CD4-positive, alpha-beta memory T cell (primary cell): Measurements from ENCODE around the gene INPP4B. TPM values are rescaled to one million over a fixed set of nuclear protein-coding genes. Genes with fewer than 3 reads are reported as not detected.

Experiments used
- CTCF ChIA-PET: fragments of 350-600 bp; sonication (Branson Sonifier 250); formaldehyde crosslinking; loops from one replicate; lab custom pipeline; 2021; ENCODE audit warnings: inconsistent platforms; ENCODE audit not compliant: partially characterized antibody; lab: Charles Lee
- POLR2A ChIA-PET: fragments of 350-600 bp; sonication (Branson Sonifier 250); formaldehyde crosslinking; loops from one replicate; lab custom pipeline; 2021; ENCODE audit not compliant: partially characterized antibody; lab: Charles Lee
- DNase-seq, 5 donors: peaks; one replicate each; pipeline versions ENCODE4 v3.0.0 to v3.0.0-alpha.2; 2020 to 2022; ENCODE audit warnings: mixed read lengths in 1 of 5
- H3K27ac ChIP-seq: one replicate; pipeline ENCODE4 v1.7.0; 2013; ENCODE audit warnings: low read depth, low read length
- H3K27me3 ChIP-seq: 2 replicates; pipeline ENCODE4 v1.7.0; 2013; ENCODE audit warnings: mild to moderate bottlenecking, low read length, moderate library complexity; ENCODE audit not compliant: insufficient read depth
- H3K36me3 ChIP-seq: 2 replicates; pipeline ENCODE4 v1.7.0; 2013; ENCODE audit warnings: mild to moderate bottlenecking, low read length, moderate library complexity; ENCODE audit not compliant: insufficient read depth
- H3K4me1 ChIP-seq: 2 replicates; pipeline ENCODE4 v1.7.0; 2013; ENCODE audit warnings: mild to moderate bottlenecking, low read length, moderate library complexity; ENCODE audit not compliant: insufficient read depth
- H3K4me3 ChIP-seq, 2 donors: one replicate each; pipeline ENCODE4 v1.7.0; 2013; ENCODE audit warnings: low read length in 2 of 2, mild to moderate bottlenecking in 1 of 2
- H3K9me3 ChIP-seq, 2 donors: one replicate each; pipeline ENCODE4 v1.7.0; 2013; ENCODE audit warnings: low read length in 2 of 2, control low read depth in 1 of 2; ENCODE audit not compliant: control insufficient read depth in 1 of 2
- H3K27ac Mint-ChIP-seq, 7 donors: one replicate each; pipeline ENCODE4 v1.8.0; 2020 to 2021; ENCODE audit warnings: mixed read lengths in 7 of 7, mild to moderate bottlenecking in 6 of 7, inconsistent platforms in 3 of 7, moderate library complexity in 3 of 7
- H3K27me3 Mint-ChIP-seq, 2 donors: one replicate each; pipeline ENCODE4 v1.8.0; 2020 to 2021; ENCODE audit warnings: mixed read lengths in 2 of 2
- H3K36me3 Mint-ChIP-seq, 2 donors: one replicate each; pipeline ENCODE4 v1.8.0; 2020 to 2021; ENCODE audit warnings: mixed read lengths in 2 of 2, inconsistent platforms in 1 of 2, mild to moderate bottlenecking in 1 of 2
- H3K4me1 Mint-ChIP-seq, 4 donors: one replicate each; pipeline ENCODE4 v1.8.0; 2020 to 2021; ENCODE audit warnings: mixed read lengths in 4 of 4, mild to moderate bottlenecking in 1 of 4
- H3K4me3 Mint-ChIP-seq, 8 donors: one replicate each; pipeline ENCODE4 v1.8.0; 2020 to 2021; ENCODE audit warnings: mixed read lengths in 8 of 8, mild to moderate bottlenecking in 7 of 8, moderate library complexity in 6 of 8, inconsistent platforms in 3 of 8
- H3K9me3 Mint-ChIP-seq, 8 donors: one replicate each; pipeline ENCODE4 v1.8.0; 2020 to 2021; ENCODE audit warnings: mixed read lengths in 8 of 8, mild to moderate bottlenecking in 5 of 8, inconsistent platforms in 3 of 8, moderate library complexity in 1 of 8
- intact Hi-C: fragments of 100-400 bp; cut with micrococcal nuclease; formaldehyde crosslinking; loops from one replicate; pipeline ENCODE4 v1.15.1; 2023
- polyA plus RNA-seq, 2 donors: library from polyadenylated mRNA; unstranded; fragments of 300-500 nt; fragmentation: Illumina TruSeq; gene quantifications; one replicate each; pipeline ENCODE4 v1.2.3, GENCODE V29; 2021
- total RNA-seq, 2 experiments: library from RNA; stranded (reverse); gene quantifications; one replicate each; pipeline ENCODE4 v1.2.3, GENCODE V29; 2021

The INPP4B gene
- total and polyA plus RNA-seq, 4 experiments from 2014 or later = 76.7 to 112 (median 80.8) TPM

- intact Hi-C loops = no loop called here
- H3K4me3 Mint-ChIP-seq = no peak overlapping the region
- no peak overlapping the region for H3K27ac Mint-ChIP-seq
- H3K27ac ChIP-seq = no peak overlapping the region
- peaks cover 0 to 1% (median 0%) of the 10 kb centered on the region in 8 donors for H3K9me3 Mint-ChIP-seq
- no peaks in the 10 kb centered on the region for H3K36me3 Mint-ChIP-seq
- no peaks in the 10 kb centered on the region for H3K9me3 ChIP-seq
- no peaks in the 10 kb centered on the region for H3K36me3 ChIP-seq
- H3K27me3 ChIP-seq = no peaks in the 10 kb centered on the region
- no peaks in the 10 kb centered on the region for H3K27me3 Mint-ChIP-seq
- H3K4me1 ChIP-seq = peaks cover under 1% of the 10 kb centered on the region
- H3K4me1 Mint-ChIP-seq = peaks cover 4 to 11% (median 6%) of the 10 kb centered on the region in 4 donors
- CTCF ChIA-PET = no interaction called here
- no peak for DNase-seq
- POLR2A ChIA-PET = no interaction called here
- H3K4me3 ChIP-seq = no peak overlapping the region
Observed at GRCh38 chr4:142535009-142535408, 311.1 kb downstream of the INPP4B start.

GRCh38 chr4:142532054-142532453 lies 314.0 kb downstream of the INPP4B start:
- no peak for DNase-seq
- intact Hi-C loops = no loop called here
- no peaks in the 10 kb centered on the region for H3K36me3 ChIP-seq
- Mint-ChIP-seq H3K27ac (no peak overlapping the region), H3K4me3 (no peak overlapping the region), H3K36me3 (no peaks in the 10 kb centered on the region), H3K27me3 (no peaks in the 10 kb centered on the region), H3K4me1 (peaks cover 3 to 10% (median 5%) of the 10 kb centered on the region in 4 donors), H3K9me3 (no peaks in the 10 kb centered on the region)
- no peaks in the 10 kb centered on the region for H3K4me1 ChIP-seq
- POLR2A ChIA-PET = no interaction called here
- no peaks in the 10 kb centered on the region for H3K9me3 ChIP-seq
- no peak overlapping the region for H3K4me3 ChIP-seq
- no peaks in the 10 kb centered on the region for H3K27me3 ChIP-seq
- CTCF ChIA-PET = no interaction called here
- no peak overlapping the region for H3K27ac ChIP-seq

DNA sequence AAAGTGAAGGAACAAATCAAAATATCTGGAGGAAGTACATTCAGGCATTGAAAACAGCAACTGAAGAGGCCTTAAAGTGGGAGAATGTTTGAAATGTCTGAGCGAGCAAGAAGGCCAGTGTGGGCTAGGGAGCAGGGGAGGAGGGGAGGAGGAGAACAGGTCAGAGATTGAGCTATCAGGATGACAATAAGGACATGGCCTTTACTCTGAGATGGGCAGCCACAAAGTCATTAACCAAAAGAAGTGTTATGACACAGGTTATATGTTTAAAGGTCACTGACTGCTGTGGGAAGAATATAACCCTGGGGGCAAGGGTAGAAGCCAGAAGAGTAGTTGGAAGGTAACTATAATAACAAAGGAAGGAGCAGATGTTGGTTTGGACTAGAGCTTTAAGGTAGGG lies 315.4 kb downstream of the INPP4B start:
- H3K27ac Mint-ChIP-seq = no peak overlapping the region
- Histone ChIP-seq H3K4me3 (no peak overlapping the region), H3K27ac (no peak overlapping the region), H3K27me3 (no peaks in the 10 kb centered on the region), H3K36me3 (no peaks in the 10 kb centered on the region), H3K4me1 (no peaks in the 10 kb centered on the region), H3K9me3 (no peaks in the 10 kb centered on the region)
- H3K27me3 Mint-ChIP-seq = no peaks in the 10 kb centered on the region
- intact Hi-C loops = no loop called here
- no peaks in the 10 kb centered on the region for H3K9me3 Mint-ChIP-seq
- H3K36me3 Mint-ChIP-seq = no peaks in the 10 kb centered on the region
- peaks cover 2 to 10% (median 4%) of the 10 kb centered on the region in 4 donors for H3K4me1 Mint-ChIP-seq
- POLR2A ChIA-PET = interaction anchor here (1.0 kb wide), 1 partner anchor 13 kb away, joined by 3 read pairs; no protein-coding TSS in a partner anchor
- DNase-seq = no peak
- CTCF ChIA-PET = interaction anchor here (2.2 kb wide), 1 partner anchor 36 kb away, joined by 5 read pairs; no protein-coding TSS in a partner anchor
- H3K4me3 Mint-ChIP-seq = no peak overlapping the region

DNA sequence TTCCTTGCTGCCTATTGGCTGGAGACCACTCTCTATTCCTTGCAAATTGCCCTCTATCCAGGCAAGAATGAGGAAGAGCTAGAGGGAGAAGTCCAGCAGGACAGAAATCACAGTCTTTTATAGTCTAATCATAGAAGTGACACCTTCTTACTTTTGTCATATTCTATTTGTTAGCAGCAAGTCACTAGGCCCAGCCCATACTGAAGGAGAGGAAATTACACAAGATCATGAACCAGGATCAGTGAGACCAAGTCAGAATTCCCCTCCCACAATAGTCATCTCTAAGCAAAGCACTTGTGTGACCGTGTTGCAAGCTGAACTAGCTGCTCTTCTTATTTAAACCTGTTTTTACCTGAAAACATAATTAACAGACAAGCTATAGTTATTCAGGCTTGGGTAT lies 317.7 kb downstream of the INPP4B start:
- Mint-ChIP-seq H3K36me3 (no peaks in the 10 kb centered on the region), H3K9me3 (no peaks in the 10 kb centered on the region), H3K4me1 (peaks cover 0 to 4% (median 3%) of the 10 kb centered on the region in 4 donors), H3K27ac (no peak overlapping the region), H3K4me3 (no peak overlapping the region), H3K27me3 (no peaks in the 10 kb centered on the region)
- CTCF ChIA-PET = interaction anchor here (2.2 kb wide), 1 partner anchor 38 kb away, joined by 5 read pairs; no protein-coding TSS in a partner anchor
- no peaks in the 10 kb centered on the region for H3K27me3 ChIP-seq
- intact Hi-C loops = no loop called here
- H3K4me1 ChIP-seq = no peaks in the 10 kb centered on the region
- H3K36me3 ChIP-seq = no peaks in the 10 kb centered on the region
- POLR2A ChIA-PET = no interaction called here
- H3K27ac ChIP-seq = no peak overlapping the region
- no peaks in the 10 kb centered on the region for H3K9me3 ChIP-seq
- DNase-seq = no peak
- H3K4me3 ChIP-seq = no peak overlapping the region

DNA sequence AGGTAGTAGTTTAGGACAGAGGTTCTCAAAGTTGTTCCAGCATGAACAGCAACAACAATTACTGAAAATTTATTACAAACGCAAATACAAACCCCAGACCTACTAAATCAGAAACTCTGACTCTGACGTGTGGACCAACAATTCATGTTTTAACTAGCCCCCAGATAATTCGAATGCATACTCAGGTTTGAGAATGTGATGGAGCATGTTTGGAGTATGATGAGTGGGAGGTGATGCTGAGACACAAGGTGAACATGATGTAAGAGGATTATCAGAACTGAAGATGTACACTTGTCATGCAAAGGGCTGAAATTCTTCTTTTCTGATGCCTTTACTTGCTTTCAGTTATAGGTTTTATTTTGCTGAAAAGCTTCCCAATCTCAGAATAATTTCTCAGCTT lies 323.0 kb downstream of the INPP4B start:
- no peak for DNase-seq
- H3K9me3 ChIP-seq = no peaks in the 10 kb centered on the region
- ChIA-PET POLR2A (no interaction called here), CTCF (no interaction called here)
- no peak overlapping the region for H3K4me3 ChIP-seq
- Mint-ChIP-seq H3K4me3 (no peak overlapping the region), H3K9me3 (no peaks in the 10 kb centered on the region), H3K27ac (no peak overlapping the region), H3K36me3 (peaks cover 0 to 8% of the 10 kb centered on the region in 2 donors), H3K27me3 (no peaks in the 10 kb centered on the region), H3K4me1 (peaks cover 0 to 7% (median 2%) of the 10 kb centered on the region in 4 donors)
- intact Hi-C loops = no loop called here
- no peaks in the 10 kb centered on the region for H3K27me3 ChIP-seq
- no peak overlapping the region for H3K27ac ChIP-seq
- no peaks in the 10 kb centered on the region for H3K36me3 ChIP-seq
- no peaks in the 10 kb centered on the region for H3K4me1 ChIP-seq

DNA sequence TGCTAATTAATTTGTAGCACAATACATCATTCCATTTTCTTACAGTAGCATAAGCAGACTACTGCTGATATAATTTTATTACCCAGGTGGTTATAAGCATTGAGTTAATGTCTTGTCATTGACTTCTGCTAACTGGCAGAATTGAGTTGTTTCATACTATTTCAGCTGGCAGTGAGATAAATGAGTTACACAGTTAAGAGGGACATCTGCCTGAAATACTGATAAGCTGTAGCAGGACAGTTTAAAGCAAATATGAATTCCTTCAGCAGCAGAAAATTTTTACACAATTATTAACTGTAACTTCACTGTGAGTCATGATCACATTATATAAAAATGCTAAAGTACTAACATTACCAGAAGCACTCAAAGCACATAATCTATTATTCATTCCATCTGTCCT lies 326.8 kb downstream of the INPP4B start:
- H3K27me3 Mint-ChIP-seq = no peaks in the 10 kb centered on the region
- no peak for DNase-seq
- CTCF ChIA-PET = no interaction called here
- H3K27ac Mint-ChIP-seq = no peak overlapping the region
- intact Hi-C loops = no loop called here
- H3K36me3 Mint-ChIP-seq = peaks cover 0 to 12% of the 10 kb centered on the region in 2 donors
- peaks cover 0 to 5% (median 2%) of the 10 kb centered on the region in 4 donors for H3K4me1 Mint-ChIP-seq
- H3K9me3 ChIP-seq = no peaks in the 10 kb centered on the region
- H3K36me3 ChIP-seq = no peaks in the 10 kb centered on the region
- POLR2A ChIA-PET = no interaction called here
- no peak overlapping the region for H3K4me3 Mint-ChIP-seq
- no peaks in the 10 kb centered on the region for H3K27me3 ChIP-seq
- no peaks in the 10 kb centered on the region for H3K9me3 Mint-ChIP-seq
- no peak overlapping the region for H3K4me3 ChIP-seq
- H3K4me1 ChIP-seq = no peaks in the 10 kb centered on the region
- H3K27ac ChIP-seq = no peak overlapping the region

DNA sequence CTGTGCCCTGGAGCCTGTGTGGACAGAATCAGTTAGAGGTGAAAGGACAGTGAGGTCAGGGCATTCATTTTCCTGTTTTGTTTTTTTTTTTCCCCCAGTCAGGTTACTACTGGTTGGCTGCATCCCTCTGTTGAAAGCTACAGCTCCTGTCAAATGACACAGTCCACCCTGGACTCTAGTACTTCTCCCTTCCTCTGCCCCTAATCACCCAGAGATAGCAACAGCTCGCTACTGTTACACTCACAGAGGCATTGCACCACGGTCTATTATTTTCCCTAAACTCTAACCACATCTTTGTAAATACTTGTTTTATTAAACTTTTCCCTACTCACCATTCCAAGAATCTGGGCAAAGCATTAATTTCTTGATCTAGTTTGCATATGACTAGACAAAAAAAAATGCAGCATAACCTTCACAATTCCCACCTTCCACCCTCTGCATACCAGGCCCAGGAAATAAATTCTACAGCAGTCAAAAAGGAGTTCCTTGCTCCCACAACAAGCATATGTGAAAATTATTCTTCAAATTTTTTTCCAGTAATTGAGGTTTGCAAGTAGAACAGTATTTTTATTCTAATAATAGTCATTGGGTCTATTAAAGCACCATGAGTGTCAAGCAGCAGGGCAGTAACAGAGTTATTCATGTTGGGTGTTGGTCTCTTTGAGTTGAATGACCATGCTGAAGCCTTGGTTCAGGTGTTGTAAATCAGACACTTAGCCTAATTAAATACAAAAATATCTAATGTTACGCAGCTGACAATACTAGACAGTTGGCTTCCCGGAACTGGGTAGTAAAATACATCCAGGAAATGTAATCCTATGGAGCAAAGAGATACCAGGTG lies 329.2 kb downstream of the INPP4B start:
- H3K27ac ChIP-seq = no peak overlapping the region
- peaks cover 0 to 15% of the 10 kb centered on the region in 2 donors for H3K36me3 Mint-ChIP-seq
- DNase-seq = no peak
- H3K4me1 Mint-ChIP-seq = peaks cover 0 to 2% (median 0%) of the 10 kb centered on the region in 4 donors
- no peaks in the 10 kb centered on the region for H3K9me3 Mint-ChIP-seq
- no peak overlapping the region for H3K4me3 Mint-ChIP-seq
- no peaks in the 10 kb centered on the region for H3K9me3 ChIP-seq
- no peaks in the 10 kb centered on the region for H3K4me1 ChIP-seq
- CTCF ChIA-PET = no interaction called here
- no peaks in the 10 kb centered on the region for H3K27me3 Mint-ChIP-seq
- no peaks in the 10 kb centered on the region for H3K27me3 ChIP-seq
- H3K4me3 ChIP-seq = no peak overlapping the region
- POLR2A ChIA-PET = no interaction called here
- no peaks in the 10 kb centered on the region for H3K36me3 ChIP-seq
- intact Hi-C loops = no loop called here
- peak overlapping the region in 1 of 7 donors; percentile 52 for H3K27ac Mint-ChIP-seq
